Brain pericyte (primary cell): ENCODE measurements around the gene MGARP.

Source experiments
- DNase-seq: peaks from one replicate; pipeline ENCODE4 v3.0.0-alpha.2; 2012; ENCODE audit warnings: low read depth, low spot score

MGARP gene

DNA sequence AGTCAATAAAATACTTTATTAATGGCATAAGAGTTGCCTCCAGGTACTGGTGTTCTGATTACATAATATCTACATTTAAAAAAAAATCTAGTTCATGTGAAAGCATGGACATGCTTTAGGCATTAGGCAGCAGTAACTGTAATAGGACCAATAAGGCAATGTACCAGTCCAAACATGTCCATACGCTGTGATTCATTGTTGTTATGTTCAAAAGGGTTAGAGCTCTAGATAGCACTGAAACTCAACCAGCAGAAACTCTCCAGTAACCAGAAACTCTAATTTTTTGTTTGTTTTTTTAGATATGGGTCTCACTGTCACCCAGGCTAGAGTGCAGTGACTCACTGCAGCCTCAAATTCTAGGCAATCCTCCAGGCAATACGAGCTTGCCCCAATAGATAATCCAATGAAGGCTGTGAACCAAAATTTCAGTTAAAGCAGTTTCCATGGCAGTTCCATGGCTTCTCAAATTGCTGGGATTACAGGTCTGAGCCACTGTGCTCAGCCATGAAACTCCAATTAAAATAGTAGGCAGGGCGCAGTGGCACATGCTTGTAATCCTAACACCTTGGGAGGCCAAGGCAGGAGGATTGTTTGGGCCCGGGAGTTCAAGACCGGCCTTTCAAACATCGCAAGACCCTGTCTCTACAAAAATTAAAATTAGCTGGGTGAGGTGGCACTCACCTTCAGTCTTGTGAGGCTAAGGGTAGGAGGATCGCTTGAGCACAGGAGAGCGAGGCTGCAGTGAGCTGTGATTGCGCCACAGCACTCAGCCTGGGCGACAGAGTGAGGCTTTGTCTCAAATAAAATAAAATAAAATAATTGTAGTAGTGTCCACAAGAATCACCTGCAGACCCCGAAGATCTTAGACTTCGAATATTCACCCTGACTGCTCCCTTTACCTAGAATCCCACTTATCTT, 36.3 kb downstream of the MGARP start:
- peak; percentile 44 for DNase-seq

DNA sequence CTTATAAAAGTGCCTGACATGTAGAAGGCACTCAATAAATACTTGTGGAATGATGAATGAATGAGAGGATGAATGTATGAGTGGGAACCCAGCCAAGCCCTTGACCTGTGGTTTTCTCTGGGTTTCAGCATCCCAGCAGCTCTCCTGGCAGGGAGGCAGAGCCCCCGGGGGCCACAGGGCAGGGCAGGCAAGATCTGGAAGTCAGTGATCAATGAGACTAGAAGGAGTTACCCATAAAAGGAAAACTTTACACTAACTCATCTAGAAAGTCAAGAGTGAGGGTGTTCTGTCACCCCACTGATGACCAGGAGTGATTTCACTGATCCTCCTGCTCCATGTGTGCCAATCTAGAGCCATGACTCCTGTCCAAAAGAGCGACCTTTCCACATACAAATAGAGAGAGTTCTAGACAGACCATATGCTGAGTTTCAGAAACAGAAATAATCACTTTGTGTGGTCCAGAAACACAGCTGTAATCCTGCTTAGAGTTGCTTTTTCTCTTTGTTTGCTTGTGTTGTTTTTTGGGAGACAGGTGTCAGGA, 37.4 kb downstream of the MGARP start:
- DNase-seq, result peak; percentile 17

DNA sequence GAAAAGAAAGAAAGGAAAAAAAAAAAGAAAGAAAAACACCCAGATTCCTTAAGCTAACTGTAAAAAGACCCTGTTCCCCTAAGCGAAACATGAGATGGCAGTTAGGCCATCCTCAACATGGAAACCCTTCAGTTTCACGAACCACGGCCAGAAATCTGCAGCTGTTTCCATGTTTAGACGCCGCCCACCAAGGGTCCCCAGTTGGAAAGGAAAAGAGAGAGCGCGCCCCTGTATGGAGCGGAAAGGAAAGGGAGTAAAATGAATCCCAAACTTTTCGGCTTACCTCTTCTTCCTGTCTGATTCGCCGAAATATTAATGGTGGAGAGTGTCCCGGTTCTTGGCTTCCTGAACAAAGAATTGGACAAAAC, 38.3 kb downstream of the MGARP start:
- DNase-seq, result no peak

DNA sequence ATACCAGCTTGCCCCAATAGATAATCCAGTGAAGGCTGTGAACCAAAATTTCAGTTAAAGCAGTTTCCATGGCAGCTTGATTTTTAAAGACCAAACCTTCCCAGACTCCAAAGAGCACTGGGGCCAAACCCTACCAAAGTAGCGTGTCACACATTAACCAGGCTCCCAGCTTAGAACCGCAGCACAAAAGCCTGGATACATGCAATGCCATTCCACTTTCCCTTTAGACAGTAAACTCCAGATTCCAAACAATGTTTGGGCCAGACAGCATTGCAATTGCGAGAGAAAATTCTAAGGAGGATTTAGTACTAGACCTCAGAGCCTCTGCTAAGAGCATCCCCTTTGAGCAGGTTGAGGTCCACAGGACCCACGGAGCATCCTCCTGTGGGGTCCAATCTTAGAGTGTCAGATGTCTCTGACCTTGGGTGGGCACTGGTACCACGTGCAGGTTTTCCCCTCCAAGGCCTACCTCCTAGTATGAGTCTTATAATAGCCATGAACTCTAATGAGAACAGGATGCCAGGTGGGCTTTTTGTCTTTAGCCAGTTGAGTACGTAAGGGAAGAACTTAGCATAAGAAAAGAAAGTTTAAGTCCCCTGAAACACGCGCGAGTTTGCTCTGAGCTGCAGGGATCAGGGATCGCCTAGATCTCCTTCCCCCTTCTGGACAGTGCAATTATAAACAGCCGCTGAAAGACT, 38.8 kb downstream of the MGARP start:
- DNase-seq, result no peak

DNA sequence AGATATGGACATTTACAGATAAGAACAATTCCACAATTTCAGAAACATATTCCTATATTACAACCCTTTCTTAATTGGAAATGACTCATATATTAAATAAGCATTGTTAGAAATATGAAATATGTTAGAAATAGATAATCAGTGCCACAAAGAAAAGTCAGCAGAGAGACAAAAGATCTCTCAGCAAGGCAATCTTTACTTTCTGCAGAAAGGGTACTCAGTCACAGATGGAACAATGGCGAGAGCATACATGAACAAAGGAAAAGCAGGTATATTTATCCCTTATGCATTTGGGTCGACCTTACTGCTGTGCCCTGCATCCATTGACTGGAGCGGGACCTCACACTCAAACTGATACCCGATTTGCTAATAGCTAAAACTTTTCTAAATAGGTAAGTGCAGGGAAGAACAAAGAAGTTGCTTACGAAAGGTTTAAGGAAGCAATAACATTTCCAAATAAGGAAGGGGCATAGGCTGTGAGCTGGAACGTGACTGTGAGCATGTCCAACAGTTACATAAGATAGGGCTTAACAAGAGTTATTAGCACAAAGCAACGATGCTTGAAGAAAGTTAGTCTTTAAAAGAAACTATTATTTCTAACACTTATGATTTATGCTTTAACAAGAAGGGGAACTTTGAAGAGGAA, 40.8 kb downstream of the MGARP start:
- DNase-seq, result no peak

DNA sequence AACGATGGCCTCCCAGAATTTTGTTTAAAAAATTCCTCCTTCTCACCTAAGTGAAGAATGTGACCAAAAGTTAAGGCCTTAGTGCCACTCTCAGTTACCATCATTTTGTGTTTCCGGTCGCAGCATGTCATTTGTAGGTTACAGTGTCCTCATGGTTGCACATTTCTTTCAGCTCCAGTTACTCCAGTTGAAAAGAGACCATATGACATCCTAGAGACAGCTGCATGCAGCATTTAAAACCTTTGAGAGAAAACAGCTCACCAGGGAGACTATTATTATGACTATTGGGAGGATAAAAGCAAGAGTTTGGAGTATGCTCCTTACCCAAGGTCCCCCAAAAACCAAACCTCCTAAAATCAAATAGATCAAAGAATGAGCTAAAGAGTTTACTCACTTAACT, 45.8 kb downstream of the MGARP start:
- DNase-seq, result no peak

DNA sequence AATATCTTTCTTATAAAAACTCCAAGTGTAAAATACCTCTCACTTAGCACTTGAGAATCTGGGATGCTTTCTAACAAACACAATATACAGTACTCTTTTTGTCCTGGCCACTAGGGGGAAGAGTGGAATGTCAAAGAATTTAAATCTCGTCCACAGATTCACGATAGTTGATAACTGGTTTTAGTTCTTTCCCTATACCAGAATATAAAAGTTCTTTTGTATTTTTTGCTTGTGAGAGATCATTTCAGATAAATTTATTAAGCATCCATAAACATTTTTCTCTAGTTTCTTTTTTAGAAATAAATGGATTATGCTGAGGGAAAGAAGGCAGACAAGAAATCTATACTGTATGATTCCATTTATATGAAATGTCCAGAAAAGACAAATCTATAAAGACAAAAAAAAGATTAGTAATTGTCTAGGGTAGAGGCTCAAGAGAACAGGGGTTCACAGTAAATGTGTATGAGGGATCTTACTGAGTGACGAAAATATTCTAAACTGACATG, 50.4 kb downstream of the MGARP start:
- peak; percentile 6 for DNase-seq

DNA sequence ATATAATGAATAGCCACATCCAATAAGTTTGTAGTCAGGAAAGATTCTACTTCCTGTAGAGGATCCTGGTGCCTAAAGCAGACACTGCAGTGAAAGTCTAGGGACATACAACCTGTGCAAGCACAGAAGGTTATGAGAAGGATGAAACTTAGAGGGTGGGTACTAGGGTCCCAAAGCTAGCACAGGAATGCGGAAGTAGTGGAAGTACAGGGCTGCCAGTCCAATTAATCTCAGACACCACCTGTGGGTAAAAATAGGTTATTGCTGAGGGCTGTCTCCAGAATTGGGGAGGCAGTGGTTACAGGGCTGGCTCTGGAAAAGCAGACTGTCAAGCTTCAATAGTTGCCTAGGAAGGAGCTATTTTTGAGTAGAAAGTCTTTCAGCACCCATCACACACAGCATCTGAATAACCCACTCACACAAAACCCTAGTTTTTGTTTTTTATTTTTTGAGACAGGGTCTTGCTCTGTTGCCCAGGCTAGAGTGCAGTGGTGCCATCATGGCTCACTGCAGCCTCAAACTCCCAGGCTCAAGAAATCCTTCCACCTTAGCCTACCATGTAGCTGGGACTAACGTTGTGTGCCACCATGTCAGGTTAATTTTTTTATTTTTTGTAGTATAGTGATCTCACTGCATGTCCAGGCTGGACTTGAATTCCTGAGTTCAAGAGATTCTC, 52.2 kb downstream of the MGARP start:
- no peak for DNase-seq

DNA sequence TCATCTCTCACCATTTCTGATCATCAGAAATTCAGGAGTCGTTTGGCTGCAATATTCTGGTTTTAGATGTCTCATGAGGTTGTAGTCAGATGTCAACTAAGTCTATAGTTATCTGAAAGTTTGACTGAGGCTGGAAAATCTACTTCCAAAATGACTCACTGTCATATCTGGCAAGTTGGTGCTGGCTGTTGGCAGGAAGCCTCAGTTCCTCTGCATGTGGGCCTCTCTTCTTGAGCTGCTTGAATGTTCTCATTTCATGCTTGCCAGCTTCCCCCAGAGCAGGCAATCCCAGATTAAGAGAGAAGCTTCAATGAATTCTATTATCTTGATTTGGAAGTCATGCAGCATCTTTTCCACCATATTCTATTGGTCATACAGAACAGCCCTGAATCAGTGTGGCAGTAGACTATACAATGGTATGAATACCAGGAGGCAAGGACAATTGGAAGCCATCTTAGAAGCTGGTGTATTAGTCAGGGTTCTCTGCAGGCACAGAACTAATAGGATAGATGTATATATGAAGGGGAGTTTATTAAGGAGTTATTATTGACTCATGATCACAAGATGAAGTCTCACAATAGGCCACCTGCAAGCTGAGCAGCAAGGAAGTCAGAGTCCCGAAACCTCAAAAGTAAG, 56.2 kb downstream of the MGARP start:
- no peak for DNase-seq

DNA sequence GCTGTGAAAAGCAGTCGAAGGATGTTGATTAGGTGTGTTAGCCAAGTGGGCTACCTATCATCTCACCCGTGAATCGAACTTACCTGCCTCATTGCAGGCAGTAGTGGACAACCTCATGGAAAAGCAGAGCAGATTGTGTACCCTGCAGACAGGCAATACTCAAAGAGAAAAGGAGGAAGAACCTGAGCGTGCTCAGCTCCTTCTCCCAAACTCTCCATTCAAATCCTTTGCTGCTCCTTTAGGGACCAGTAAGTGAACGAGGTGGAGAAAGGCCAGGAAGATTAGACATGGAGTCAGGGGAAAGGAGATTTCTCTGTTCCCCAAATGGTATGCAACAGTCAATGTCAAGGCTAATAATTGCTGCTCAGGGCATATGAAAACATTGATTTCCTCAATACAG, 57.8 kb downstream of the MGARP start:
- no peak for DNase-seq

DNA sequence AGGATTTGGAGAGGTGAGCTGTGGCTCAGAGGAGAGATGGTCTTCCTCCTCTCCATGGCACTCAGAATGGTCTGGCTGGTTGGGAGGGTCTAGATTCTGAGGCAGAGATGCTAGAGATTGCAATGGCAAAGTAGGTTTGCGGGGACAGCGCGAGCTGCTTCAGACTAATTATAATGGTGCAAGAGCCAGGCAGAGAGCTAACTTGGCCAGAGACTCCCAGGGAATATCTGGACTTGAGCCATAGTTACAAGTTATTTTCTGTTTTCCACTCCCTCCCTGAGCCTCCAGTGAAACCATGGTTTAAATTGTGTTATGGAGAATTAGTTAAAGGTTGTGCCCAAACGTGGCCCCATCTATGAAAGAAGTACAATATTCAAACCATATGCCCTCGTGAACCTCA, 58.3 kb downstream of the MGARP start:
- no peak for DNase-seq

DNA sequence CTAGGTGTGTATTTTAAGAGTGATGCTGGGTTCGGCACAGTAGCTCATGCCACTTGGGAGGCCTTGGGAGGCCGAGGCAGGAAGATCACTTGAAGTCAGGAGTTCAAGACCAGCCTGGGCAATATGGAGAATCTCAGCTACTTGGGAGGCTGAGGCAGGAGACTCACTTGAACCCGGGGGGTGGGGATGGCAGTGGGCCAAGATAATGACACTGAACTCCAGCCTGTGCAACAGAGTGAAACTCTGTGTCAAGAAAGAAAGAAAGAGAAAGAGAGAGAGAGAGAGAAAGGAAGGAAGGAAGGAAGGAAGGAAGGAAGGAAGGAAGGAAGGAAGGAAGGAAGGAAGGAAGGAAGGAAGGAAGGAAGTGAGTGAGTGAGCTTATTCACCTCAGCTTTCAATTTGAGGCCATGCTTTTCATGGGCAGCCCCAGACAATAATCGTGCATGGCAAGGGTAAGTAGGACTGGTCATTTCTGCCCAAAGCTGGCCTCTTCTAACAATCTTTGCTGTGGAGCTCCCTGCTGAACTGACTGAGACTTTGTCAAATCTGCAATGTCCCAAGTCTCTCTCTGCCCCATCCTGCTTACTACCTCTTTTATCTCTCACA, 60.5 kb downstream of the MGARP start:
- no peak for DNase-seq
